Measurements from ENCODE around the gene ZNF414. TPM values are rescaled to one million over a fixed set of nuclear protein-coding genes. Genes with fewer than 3 reads are reported as not detected.

Gene ZNF414
- total RNA-seq, 2 experiments from 2014 or later = 8.7 to 47.5 TPM

GRCh38 chr19:8552810-8553209, 38.8 kb upstream of the ZNF414 start:
- BruUV-seq (replicated peaks) = no TSS peak
- intact Hi-C loops (cut with micrococcal nuclease; ENCODE audit: unreplicated experiment) = no loop called here
- POLR2A ChIA-PET = interaction anchor here (0.5 to 0.8 kb wide), 2 partner anchors 81 to 90 kb away, joined by 3 to 8 read pairs; no protein-coding TSS in a partner anchor
- Histone ChIP-seq H3K79me2 (ENCODE audit: insufficient read depth, low read depth, low read length) (no peaks in the 10 kb centered on the region), H4K20me1 (ENCODE audit: insufficient read depth, low read length) (no peaks in the 10 kb centered on the region), H3K4me1 (ENCODE audit: insufficient read depth, low read length, poor library complexity, severe bottlenecking) (no peaks in the 10 kb centered on the region), H3K9me2 (ENCODE audit: insufficient read depth, low read length) (no peaks in the 10 kb centered on the region), H3K36me3 (ENCODE audit: insufficient read depth, low read length) (no peaks in the 10 kb centered on the region), H3K4me3 (ENCODE audit: low read depth, low read length, poor library complexity, severe bottlenecking) (no peak overlapping the region), H3K9me3 (ENCODE audit: low read length) (no peaks in the 10 kb centered on the region), H3K27ac (ENCODE audit: low read depth, low read length, poor library complexity, severe bottlenecking) (no peak overlapping the region), H3K4me2 (ENCODE audit: low read length) (no peak overlapping the region), H2AFZ (ENCODE audit: low read length) (peak overlapping the region; percentile 29; the same call in 1 of the 2 replicates)
- peak; percentile 51 for DNase-seq (ENCODE audit: low spot score)
- CTCF ChIA-PET (ENCODE audit: unreplicated experiment) = no interaction called here
- TF ChIP-seq CTCF (conservative IDR thresholded peaks at IDR 0.05; ENCODE audit: low read length) (no peak), EZH2phosphoT487 (IDR thresholded peaks at IDR 0.05; ENCODE audit: borderline replicate concordance, low read depth, low read length) (no peak)

- Histone ChIP-seq H3K9me2 (ENCODE audit: insufficient read depth, low read length) (no peaks in the 10 kb centered on the region), H3K4me1 (ENCODE audit: insufficient read depth, low read length, poor library complexity, severe bottlenecking) (no peaks in the 10 kb centered on the region), H3K9me3 (ENCODE audit: low read length) (no peaks in the 10 kb centered on the region), H3K36me3 (ENCODE audit: insufficient read depth, low read length) (no peaks in the 10 kb centered on the region), H3K4me2 (ENCODE audit: low read length) (no peak overlapping the region), H3K4me3 (ENCODE audit: low read depth, low read length, poor library complexity, severe bottlenecking) (no peak overlapping the region), H3K79me2 (ENCODE audit: insufficient read depth, low read depth, low read length) (no peaks in the 10 kb centered on the region), H3K27ac (ENCODE audit: low read depth, low read length, poor library complexity, severe bottlenecking) (no peak overlapping the region), H4K20me1 (ENCODE audit: insufficient read depth, low read length) (no peaks in the 10 kb centered on the region), H2AFZ (ENCODE audit: low read length) (no peak overlapping the region)
- CTCF ChIA-PET (ENCODE audit: unreplicated experiment) = no interaction called here
- POLR2A ChIA-PET = no interaction called here
- intact Hi-C loops (cut with micrococcal nuclease; ENCODE audit: unreplicated experiment) = no loop called here
- BruUV-seq (replicated peaks) = no TSS peak
- no peak for DNase-seq (ENCODE audit: low spot score)
- no peak for TF ChIP-seq EZH2phosphoT487 (IDR thresholded peaks at IDR 0.05; ENCODE audit: borderline replicate concordance, low read depth, low read length)
Observed at GRCh38 chr19:8550070-8550469, 36.1 kb upstream of the ZNF414 start.

GRCh38 chr19:8545743-8546142, 31.8 kb upstream of the ZNF414 start:
- intact Hi-C loops (cut with micrococcal nuclease; ENCODE audit: unreplicated experiment) = no loop called here
- no peaks in the 10 kb centered on the region for H3K9me2 ChIP-seq (ENCODE audit: insufficient read depth, low read length)
- POLR2A ChIA-PET = no interaction called here
- H3K36me3 ChIP-seq (ENCODE audit: insufficient read depth, low read length) = no peaks in the 10 kb centered on the region
- DNase-seq (ENCODE audit: low spot score) = no peak
- H4K20me1 ChIP-seq (ENCODE audit: insufficient read depth, low read length) = no peaks in the 10 kb centered on the region
- no peak overlapping the region for H3K4me2 ChIP-seq (ENCODE audit: low read length)
- TF ChIP-seq CTCF (conservative IDR thresholded peaks at IDR 0.05; ENCODE audit: low read length) (no peak), EZH2phosphoT487 (IDR thresholded peaks at IDR 0.05; ENCODE audit: borderline replicate concordance, low read depth, low read length) (no peak)
- no peaks in the 10 kb centered on the region for H3K79me2 ChIP-seq (ENCODE audit: insufficient read depth, low read depth, low read length)
- no peaks in the 10 kb centered on the region for H3K9me3 ChIP-seq (ENCODE audit: low read length)
- no TSS peak for BruUV-seq (replicated peaks)
- H3K4me3 ChIP-seq (ENCODE audit: low read depth, low read length, poor library complexity, severe bottlenecking) = no peak overlapping the region
- H2AFZ ChIP-seq (ENCODE audit: low read length) = no peak overlapping the region
- no peaks in the 10 kb centered on the region for H3K4me1 ChIP-seq (ENCODE audit: insufficient read depth, low read length, poor library complexity, severe bottlenecking)
- CTCF ChIA-PET (ENCODE audit: unreplicated experiment) = no interaction called here
- no peak overlapping the region for H3K27ac ChIP-seq (ENCODE audit: low read depth, low read length, poor library complexity, severe bottlenecking)

All from OCI-LY7 (cell line).